Body of pancreas (tissue), 4 donors: Measurements from ENCODE around the gene GNB1.

ENCODE experiments used
- CTCF ChIP-seq, 7 experiments: fragments of 450-650 bp in 4 of 7; fragments of 200-600 bp in 3 of 7; sonication (generic) in 3 of 7; IDR thresholded peaks; one replicate each; pipeline ENCODE4 v1.5.1; 2016 to 2019; ENCODE audit warnings: antibody characterized with exemption in 7 of 7
- POLR2A ChIP-seq, 3 donors: fragments of 450-650 bp; IDR thresholded peaks; one replicate each; pipeline ENCODE4 v1.6.1; 2016; ENCODE audit warnings: antibody characterized with exemption in 3 of 3, mild to moderate bottlenecking in 2 of 3

DNA sequence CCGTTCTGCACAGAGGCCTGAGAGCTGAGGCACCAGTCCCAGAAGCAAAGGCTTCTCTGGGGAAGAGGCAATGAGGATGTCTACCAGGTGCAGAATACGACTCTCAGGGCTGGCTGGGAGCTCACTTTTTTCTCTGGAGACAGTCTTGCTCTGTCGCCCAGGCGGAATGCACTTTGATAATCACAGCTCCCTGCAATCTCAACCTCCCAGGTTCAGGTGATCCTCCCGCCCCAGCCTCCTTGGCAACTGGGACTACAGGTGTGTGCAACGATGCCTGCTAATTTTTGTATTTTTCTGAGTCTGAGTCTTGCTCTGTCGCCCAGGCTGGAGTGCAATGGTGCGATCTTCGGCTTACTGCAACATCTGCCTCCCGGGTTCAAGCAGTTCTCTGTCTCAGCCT lies 130.2 kb downstream of the GNB1 start:
- TF ChIP-seq CTCF (IDR thresholded peaks at IDR 0.05), result no peak
- TF ChIP-seq POLR2A (IDR thresholded peaks at IDR 0.05), result no peak
